ENCODE data around the gene CEACAM18.

Gene CEACAM18

GRCh38 chr19:51509823-51510660 is 31.7 kb downstream of the CEACAM18 start:
- 59 to 74% methylated on average over 2 to 3 of the region's 7 CpGs for WGBS, 2 experiments (ENCODE audit: insufficient coverage in 2 of 2)
- Histone ChIP-seq H3K9me3 (ENCODE audit: control insufficient read depth, low read length) (no peaks in the 10 kb centered on the region), H3K4me1 (ENCODE audit: control insufficient read depth, insufficient read depth, low read length, poor library complexity, severe bottlenecking) (no peaks in the 10 kb centered on the region), H3K4me3 (ENCODE audit: extremely low read depth, insufficient read depth, low read length, poor library complexity, severe bottlenecking) (no peak overlapping the region), H3K27ac (ENCODE audit: low read depth, low read length, severe bottlenecking) (no peak overlapping the region), H3K36me3 (ENCODE audit: control insufficient read depth, insufficient read depth, low read length) (no peaks in the 10 kb centered on the region)

- Histone ChIP-seq H3K27ac (ENCODE audit: low read depth, low read length, severe bottlenecking) (no peak overlapping the region), H3K36me3 (ENCODE audit: control insufficient read depth, insufficient read depth, low read length) (no peaks in the 10 kb centered on the region), H3K9me3 (ENCODE audit: control insufficient read depth, low read length) (no peaks in the 10 kb centered on the region), H3K4me1 (ENCODE audit: control insufficient read depth, insufficient read depth, low read length, poor library complexity, severe bottlenecking) (no peaks in the 10 kb centered on the region), H3K4me3 (ENCODE audit: extremely low read depth, insufficient read depth, low read length, poor library complexity, severe bottlenecking) (no peak overlapping the region)
- 7 to 14% methylated on average over 3 to 4 of the region's 6 CpGs for WGBS, 2 experiments (ENCODE audit: insufficient coverage in 2 of 2)
These were observed 33.0 kb downstream of the CEACAM18 start for GRCh38 chr19:51511353-51511752.

- WGBS, 2 experiments (ENCODE audit: insufficient coverage in 2 of 2), result 11 to 53% methylated on average over 1 to 2 of the region's 2 CpGs
These were observed 35.6 kb downstream of the CEACAM18 start for GRCh38 chr19:51513968-51514367.

GRCh38 chr19:51514866-51515481 is 36.6 kb downstream of the CEACAM18 start:
- Histone ChIP-seq H3K4me3 (ENCODE audit: extremely low read depth, insufficient read depth, low read length, poor library complexity, severe bottlenecking) (no peak overlapping the region), H3K4me1 (ENCODE audit: control insufficient read depth, insufficient read depth, low read length, poor library complexity, severe bottlenecking) (no peaks in the 10 kb centered on the region), H3K36me3 (ENCODE audit: control insufficient read depth, insufficient read depth, low read length) (no peaks in the 10 kb centered on the region), H3K9me3 (ENCODE audit: control insufficient read depth, low read length) (peaks cover 5% of the 10 kb centered on the region), H3K27ac (ENCODE audit: low read depth, low read length, severe bottlenecking) (no peak overlapping the region)
- WGBS, 2 experiments (ENCODE audit: insufficient coverage in 2 of 2), result 7% methylated on average over 2 of the region's 3 CpGs; no CpG with 5 or more reads in 1 of the 2 experiments

More at GRCh38 chr19:51513968-51514367, 35.6 kb downstream of the CEACAM18 start:
- Histone ChIP-seq H3K36me3 (ENCODE audit: control insufficient read depth, insufficient read depth, low read length) (no peaks in the 10 kb centered on the region), H3K9me3 (ENCODE audit: control insufficient read depth, low read length) (peaks cover 5% of the 10 kb centered on the region), H3K4me3 (ENCODE audit: extremely low read depth, insufficient read depth, low read length, poor library complexity, severe bottlenecking) (no peak overlapping the region), H3K4me1 (ENCODE audit: control insufficient read depth, insufficient read depth, low read length, poor library complexity, severe bottlenecking) (no peaks in the 10 kb centered on the region), H3K27ac (ENCODE audit: low read depth, low read length, severe bottlenecking) (no peak overlapping the region)

- WGBS, 2 experiments (ENCODE audit: insufficient coverage in 2 of 2), result 0% methylated on average over 1 of the region's 2 CpGs; no CpG with 5 or more reads in 1 of the 2 experiments
- Histone ChIP-seq H3K9me3 (ENCODE audit: control insufficient read depth, low read length) (peaks cover 5% of the 10 kb centered on the region), H3K27ac (ENCODE audit: low read depth, low read length, severe bottlenecking) (no peak overlapping the region), H3K36me3 (ENCODE audit: control insufficient read depth, insufficient read depth, low read length) (no peaks in the 10 kb centered on the region), H3K4me3 (ENCODE audit: extremely low read depth, insufficient read depth, low read length, poor library complexity, severe bottlenecking) (no peak overlapping the region), H3K4me1 (ENCODE audit: control insufficient read depth, insufficient read depth, low read length, poor library complexity, severe bottlenecking) (no peaks in the 10 kb centered on the region)
These were observed 42.4 kb downstream of the CEACAM18 start for GRCh38 chr19:51520728-51521127.

- Histone ChIP-seq H3K4me1 (ENCODE audit: control insufficient read depth, insufficient read depth, low read length, poor library complexity, severe bottlenecking) (no peaks in the 10 kb centered on the region), H3K36me3 (ENCODE audit: control insufficient read depth, insufficient read depth, low read length) (no peaks in the 10 kb centered on the region), H3K4me3 (ENCODE audit: extremely low read depth, insufficient read depth, low read length, poor library complexity, severe bottlenecking) (no peak overlapping the region), H3K27ac (ENCODE audit: low read depth, low read length, severe bottlenecking) (no peak overlapping the region), H3K9me3 (ENCODE audit: control insufficient read depth, low read length) (peaks cover 5% of the 10 kb centered on the region)
- WGBS, 2 experiments (ENCODE audit: insufficient coverage in 2 of 2), result 60 to 100% methylated on average over 1 of the region's 2 CpGs
These were observed 43.0 kb downstream of the CEACAM18 start for GRCh38 chr19:51521357-51521756.

- 82 to 89% methylated on average over 1 of the region's 2 CpGs for WGBS, 2 experiments (ENCODE audit: insufficient coverage in 2 of 2)
- Histone ChIP-seq H3K4me1 (ENCODE audit: control insufficient read depth, insufficient read depth, low read length, poor library complexity, severe bottlenecking) (no peaks in the 10 kb centered on the region), H3K9me3 (ENCODE audit: control insufficient read depth, low read length) (peaks cover 5% of the 10 kb centered on the region), H3K27ac (ENCODE audit: low read depth, low read length, severe bottlenecking) (no peak overlapping the region), H3K36me3 (ENCODE audit: control insufficient read depth, insufficient read depth, low read length) (no peaks in the 10 kb centered on the region), H3K4me3 (ENCODE audit: extremely low read depth, insufficient read depth, low read length, poor library complexity, severe bottlenecking) (no peak overlapping the region)
These were observed 43.4 kb downstream of the CEACAM18 start for GRCh38 chr19:51521781-51522180.

GRCh38 chr19:51524666-51525264 is 46.4 kb downstream of the CEACAM18 start:
- no peaks in the 10 kb centered on the region for H3K9me3 ChIP-seq (ENCODE audit: control insufficient read depth, low read length)
- whole genome bisulfite sequencing, 2 experiments (ENCODE audit: insufficient coverage in 2 of 2), result 84 to 85% methylated on average over 6 to 7 of the region's 8 CpGs
- H3K4me3 ChIP-seq (ENCODE audit: extremely low read depth, insufficient read depth, low read length, poor library complexity, severe bottlenecking), result no peak overlapping the region
- H3K36me3 ChIP-seq (ENCODE audit: control insufficient read depth, insufficient read depth, low read length), result no peaks in the 10 kb centered on the region
- H3K27ac ChIP-seq (ENCODE audit: low read depth, low read length, severe bottlenecking), result no peak overlapping the region
- H3K4me1 ChIP-seq (ENCODE audit: control insufficient read depth, insufficient read depth, low read length, poor library complexity, severe bottlenecking), result no peaks in the 10 kb centered on the region

GRCh38 chr19:51525651-51526050 is 47.3 kb downstream of the CEACAM18 start:
- H3K4me3 ChIP-seq (ENCODE audit: extremely low read depth, insufficient read depth, low read length, poor library complexity, severe bottlenecking), result no peak overlapping the region
- WGBS, 2 experiments (ENCODE audit: insufficient coverage in 2 of 2), result 43 to 61% methylated on average over 3 to 4 of the region's 4 CpGs
- H3K36me3 ChIP-seq (ENCODE audit: control insufficient read depth, insufficient read depth, low read length), result no peaks in the 10 kb centered on the region
- no peaks in the 10 kb centered on the region for H3K9me3 ChIP-seq (ENCODE audit: control insufficient read depth, low read length)
- H3K27ac ChIP-seq (ENCODE audit: low read depth, low read length, severe bottlenecking), result no peak overlapping the region
- H3K4me1 ChIP-seq (ENCODE audit: control insufficient read depth, insufficient read depth, low read length, poor library complexity, severe bottlenecking), result no peaks in the 10 kb centered on the region

- H3K27ac ChIP-seq (ENCODE audit: low read depth, low read length, severe bottlenecking), result no peak overlapping the region
- no peak overlapping the region for H3K4me3 ChIP-seq (ENCODE audit: extremely low read depth, insufficient read depth, low read length, poor library complexity, severe bottlenecking)
- H3K36me3 ChIP-seq (ENCODE audit: control insufficient read depth, insufficient read depth, low read length), result no peaks in the 10 kb centered on the region
- WGBS, 2 experiments (ENCODE audit: insufficient coverage in 2 of 2), result 100% methylated on average over 1 of the region's 2 CpGs; no CpG with 5 or more reads in 1 of the 2 experiments
- H3K4me1 ChIP-seq (ENCODE audit: control insufficient read depth, insufficient read depth, low read length, poor library complexity, severe bottlenecking), result no peaks in the 10 kb centered on the region
- H3K9me3 ChIP-seq (ENCODE audit: control insufficient read depth, low read length), result no peaks in the 10 kb centered on the region
These were observed 51.0 kb downstream of the CEACAM18 start for GRCh38 chr19:51529301-51529700.

Data from mesodermal cell (in vitro differentiated cells).